ACHN (cell line): Measurements from ENCODE around the gene CRIP2.

Source experiments
- DNase-seq: peaks from one replicate; pipeline ENCODE4 v3.0.0-alpha.2; 2015
- in situ Hi-C: cut with HindIII; loops from 2 replicates; pipeline ENCODE4 v1.10.0; 2017; ENCODE audit warnings: low sequenced_read_pairs, low pct_ligation_motif_present, low pct_unique_long_range_greater_than_20kb

Gene CRIP2

DNA sequence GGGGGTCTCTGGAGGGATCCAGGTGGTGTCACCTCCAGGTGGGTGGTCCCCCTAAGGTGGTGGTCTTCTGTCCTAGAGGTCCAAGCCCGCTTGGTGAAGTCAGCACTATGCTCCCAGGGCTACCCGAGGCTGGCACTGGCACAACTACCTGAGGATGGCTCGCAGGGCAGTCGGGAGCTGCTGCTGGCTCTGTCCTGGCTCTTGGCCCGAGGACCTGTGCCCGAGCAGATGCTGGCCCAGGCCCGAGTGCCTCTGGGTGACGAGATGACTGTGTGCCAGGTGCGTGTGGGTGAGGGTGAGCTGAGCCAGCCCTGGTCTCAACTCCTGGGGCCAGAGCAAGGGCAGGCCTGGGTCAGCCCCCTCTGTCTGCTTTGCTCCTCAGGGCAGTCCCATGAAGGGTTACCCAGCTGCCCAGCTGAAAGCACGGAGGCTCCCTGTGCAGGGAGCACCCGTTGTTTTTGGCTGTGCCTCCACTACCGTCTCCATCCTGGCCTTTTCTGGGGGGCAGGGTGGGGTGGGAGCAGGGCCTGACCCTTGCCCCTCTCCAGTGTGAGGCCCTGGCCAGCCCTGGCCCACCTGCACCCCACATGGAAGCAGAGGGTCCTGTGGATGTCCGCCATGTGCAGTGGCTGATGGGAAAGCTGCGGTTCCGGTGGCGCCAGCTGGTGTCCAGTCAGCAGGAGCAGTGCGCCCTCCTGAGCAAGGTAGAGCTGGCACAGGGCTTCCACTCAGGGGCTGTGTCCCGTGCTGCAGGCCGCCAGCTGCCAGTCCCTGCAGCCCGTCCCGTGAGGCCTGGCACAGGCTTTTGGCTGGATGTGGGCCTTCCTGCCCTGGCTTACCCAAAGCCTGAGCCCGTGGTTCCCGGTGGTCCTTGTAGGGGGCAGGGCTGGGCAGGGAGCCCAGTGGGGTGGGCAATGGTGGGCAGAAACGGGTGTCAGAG, 17.7 kb downstream of the CRIP2 start:
- in situ Hi-C loops, result no loop called here
- no peak for DNase-seq

DNA sequence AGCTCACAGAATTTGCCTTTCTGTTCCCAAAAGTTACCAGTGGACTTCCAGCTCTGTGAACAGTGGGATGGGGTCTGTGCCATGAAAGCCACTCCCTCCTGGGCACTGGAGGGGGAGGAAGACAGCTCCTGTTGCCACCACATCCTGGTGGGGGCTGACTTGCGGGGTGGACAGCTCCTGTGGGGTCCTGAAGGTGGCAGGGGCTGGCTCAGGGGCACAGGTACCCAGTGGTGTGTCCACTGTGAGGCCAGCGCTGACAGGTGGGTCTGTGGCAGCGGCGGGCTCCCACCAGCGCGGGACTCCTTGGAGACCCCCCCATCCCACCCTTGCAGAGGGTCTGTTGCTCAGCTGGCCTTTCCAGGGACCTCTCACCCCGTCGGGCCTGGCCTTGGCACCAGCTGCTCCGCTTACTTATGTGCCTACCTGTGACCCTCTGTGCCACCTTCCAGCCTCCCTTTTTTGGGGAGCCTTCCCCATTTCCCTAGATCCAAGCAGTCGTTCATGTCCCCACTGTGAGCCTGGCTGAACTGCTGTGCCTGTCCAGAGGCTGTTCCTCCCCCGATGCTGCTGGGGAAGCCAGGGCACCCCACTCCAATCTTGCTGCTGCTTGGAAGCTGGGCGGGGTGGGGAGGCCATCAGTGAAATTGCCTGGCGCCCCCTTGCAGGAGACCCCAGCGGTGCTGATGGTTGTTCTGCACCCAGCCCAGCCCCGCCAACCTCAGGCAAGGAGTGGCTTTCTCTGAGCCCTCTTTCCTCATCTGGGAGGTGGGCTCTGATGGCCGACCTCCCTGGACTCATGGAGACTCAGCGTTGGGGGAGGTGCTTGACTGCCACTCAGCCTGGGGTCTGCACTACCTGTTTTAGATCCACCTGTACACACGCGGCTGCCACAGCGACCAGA, 18.6 kb downstream of the CRIP2 start:
- DNase-seq, result no peak
- in situ Hi-C loops, result no loop called here

DNA sequence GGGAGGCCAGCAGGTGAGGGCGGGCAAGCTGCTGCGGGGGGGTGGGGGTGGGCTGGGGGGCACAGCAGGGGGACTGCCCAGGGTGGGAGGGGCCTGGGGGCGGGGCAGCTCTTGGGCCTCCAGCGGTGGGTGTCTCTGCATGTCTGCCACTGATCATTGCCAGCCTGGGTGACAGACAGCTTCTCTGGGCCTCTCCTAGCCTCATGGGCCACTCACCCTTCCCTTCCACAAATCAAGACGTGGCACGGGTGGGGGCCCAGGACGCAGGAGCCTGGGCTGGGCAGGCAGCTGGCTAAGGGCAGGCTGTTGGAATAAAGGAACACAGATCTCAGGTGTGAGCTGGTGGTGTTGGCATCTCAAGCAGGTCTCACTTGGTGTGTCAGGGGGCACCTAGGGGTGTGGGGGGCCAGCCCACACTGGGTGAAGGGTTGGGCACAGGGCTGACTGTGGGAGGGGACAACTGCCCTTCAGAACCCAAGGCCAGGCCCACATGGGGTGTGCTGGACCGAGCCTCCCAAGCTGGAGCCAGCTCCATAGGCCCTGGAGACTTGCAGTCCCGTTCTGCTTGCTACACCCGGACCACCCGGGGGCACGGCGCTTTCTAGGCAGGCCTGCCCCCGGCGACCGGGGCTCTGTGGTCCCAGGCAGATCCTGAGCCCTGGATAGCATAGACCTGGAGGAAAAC, 19.4 kb downstream of the CRIP2 start:
- DNase-seq, result no peak
- in situ Hi-C loops, result no loop called here

DNA sequence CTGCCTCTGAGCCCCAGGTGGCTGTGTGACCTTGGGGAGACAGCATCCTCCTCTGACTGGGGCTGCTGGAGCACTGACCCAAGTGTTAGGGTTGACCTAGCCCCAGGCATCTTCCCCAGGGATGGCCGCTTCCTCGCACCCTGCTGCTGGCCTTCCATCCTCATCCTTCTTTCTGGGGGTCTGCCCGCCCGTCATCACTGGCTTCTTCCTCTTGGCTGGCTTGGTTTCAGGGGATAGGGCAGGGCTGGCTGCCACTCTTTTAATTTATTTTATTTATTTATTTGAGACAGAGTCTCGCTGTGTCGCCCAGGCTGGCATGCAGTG, 19.9 kb downstream of the CRIP2 start:
- in situ Hi-C loops, result no loop called here
- no peak for DNase-seq

DNA sequence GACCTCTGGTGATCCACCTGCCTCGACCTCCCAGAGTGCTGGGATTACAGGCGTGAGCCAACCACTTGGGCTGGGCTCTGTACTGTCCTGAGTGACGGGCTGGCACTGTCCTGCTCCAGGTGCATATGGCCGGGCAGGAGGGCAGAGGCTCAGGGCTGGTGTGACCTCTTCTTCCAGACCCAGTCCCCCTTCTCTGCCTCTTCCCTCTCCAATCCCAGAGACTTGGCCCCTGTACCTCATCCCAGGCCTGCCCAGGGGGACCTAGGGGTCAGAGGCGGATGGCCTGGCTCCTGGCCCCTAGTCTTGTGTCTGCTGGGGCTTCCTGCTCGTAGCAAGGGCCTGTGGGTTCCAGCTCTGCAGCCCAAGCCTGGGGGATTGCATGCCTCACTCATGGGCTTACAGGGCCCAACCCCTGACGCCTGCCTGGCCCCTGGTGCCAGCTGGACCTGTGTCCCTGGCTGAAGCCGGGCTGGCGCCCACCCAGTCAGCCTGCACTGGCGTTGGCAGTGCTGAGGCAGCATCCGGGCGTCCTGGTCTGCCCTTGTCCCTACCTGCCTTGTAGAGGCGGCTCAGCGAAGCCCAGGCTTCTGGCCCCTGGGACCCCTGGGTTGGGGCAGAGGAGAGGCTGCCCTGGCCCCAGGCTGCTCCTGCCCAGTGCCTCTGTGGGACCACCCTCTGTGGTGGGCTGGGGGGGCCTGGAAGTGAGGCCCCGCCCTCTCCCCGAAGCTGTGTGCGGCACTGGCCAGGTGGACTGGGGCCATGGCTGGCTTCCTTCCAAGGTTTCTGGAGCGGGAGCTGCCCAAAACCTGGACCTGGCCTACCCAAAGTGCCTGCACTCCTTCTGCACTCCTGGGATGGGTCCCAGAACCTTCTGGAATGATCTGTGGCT, 20.7 kb downstream of the CRIP2 start:
- DNase-seq, result no peak
- in situ Hi-C loops, result no loop called here

DNA sequence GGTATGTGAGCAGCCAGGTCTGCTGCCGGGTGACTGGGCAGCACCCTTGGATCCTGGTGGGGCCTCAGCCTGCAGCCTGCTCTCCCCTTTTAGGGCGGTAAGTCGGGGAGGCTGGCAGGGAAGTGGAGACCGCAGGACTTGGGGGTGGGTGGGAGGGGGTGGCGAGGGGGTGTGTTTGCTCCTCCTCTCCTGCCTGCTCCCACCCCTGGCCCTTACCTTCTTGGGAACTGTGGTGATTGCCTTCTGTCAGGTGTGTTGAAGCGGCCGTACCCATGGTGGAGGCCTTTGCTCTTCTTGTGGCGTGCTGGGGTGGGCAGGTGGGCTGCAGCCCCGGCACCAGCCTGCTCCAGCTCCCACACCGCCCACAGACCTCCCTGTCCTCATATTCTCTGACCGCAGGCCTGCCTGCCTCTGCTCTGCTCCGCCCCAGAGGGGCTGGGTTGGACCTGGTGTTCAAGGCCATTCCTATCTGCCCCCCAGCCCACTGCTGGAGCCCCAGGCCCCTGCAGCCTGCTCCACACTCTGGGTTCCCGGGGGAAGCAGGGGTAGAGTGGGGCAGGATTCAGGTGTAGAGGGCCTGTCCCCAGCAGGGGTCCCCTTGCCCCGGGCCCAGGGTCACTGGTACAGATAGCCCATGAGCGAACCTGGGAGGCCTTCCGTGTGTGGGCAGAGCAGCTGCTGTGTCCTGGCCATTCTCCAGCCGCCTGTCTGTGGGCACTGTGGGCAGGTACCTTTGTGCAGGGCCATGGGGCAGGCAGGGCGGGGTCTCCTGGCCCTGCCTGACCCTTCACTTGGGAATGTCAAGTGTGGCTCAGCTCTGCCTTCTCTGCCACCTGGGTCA, 21.6 kb downstream of the CRIP2 start:
- no peak for DNase-seq
- in situ Hi-C loops, result no loop called here

DNA sequence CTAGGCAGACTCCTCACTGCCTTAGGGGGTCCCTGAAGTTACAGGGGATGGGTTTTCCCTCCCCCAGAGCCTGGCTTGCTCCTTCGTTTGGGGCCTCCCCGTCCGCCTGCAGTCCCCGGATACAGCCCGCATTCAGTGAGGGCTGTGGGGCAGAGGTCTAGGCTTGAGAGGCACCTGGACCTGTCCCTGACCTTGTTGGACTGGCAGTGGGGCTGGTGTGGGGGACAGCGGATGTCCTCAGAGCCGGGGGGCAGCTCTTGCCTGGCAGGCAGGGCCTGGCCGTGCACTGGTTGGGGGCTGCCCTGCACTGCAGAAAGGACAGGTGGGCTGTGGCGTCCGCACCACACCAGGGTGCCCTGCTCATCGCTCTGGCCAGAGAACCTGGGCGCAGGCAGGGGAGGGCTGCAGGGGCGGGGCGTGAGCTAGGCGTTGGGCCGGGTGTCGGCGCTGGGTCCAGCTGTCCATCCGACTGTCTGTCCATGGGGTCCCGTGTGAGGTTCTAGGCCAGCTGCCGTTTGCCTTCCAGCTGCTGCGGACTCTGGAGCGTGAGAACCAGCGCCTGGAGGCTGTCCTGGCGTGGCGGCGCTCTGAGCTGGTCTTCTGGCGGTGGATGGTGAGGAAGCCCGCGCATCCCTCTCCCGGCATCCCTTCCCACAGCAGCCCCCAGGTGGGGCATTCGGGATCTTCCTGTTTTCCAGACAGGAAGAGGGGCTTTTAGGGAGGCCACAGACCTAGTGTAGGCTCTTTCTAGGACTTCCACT, 22.4 kb downstream of the CRIP2 start:
- in situ Hi-C loops, result no loop called here

DNA sequence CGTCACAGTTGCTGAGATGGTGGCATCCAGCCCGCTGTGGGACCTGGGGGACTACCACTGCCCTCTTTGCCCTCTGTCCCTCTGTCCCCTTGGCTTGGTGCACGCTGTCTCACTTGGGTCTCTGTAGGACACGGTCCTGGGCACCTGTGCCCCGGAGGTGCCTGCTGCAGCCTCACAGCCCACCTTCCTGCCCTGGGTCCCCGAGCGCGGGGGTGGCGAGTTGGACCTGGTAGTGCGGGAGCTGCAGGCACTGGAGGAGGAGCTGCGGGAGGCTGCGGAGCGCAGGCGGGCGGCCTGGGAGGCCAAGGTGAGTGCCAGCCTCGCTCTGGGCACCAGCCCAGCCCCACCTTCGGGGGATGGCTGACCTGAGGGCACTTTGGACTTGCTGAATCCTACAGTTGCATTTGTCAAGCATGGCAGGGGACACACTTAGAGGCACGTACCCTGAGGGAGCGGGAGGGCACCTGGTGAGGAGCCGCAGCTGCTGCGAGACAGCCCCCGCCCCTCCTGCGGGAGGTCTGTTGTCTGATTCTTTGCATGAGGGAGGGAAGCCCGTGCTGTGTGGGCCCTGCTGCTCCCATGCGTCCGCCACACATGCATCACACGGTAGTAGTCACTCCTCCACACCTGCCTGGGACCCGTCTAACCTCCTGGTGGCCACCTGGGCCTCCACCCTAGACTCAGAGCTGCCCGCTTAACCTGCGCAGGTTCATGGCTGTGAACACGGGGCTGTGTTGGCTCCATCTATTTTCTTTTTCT, 23.2 kb downstream of the CRIP2 start:
- in situ Hi-C loops, result no loop called here
- DNase-seq, result no peak

More for the DNA sequence above, 22.4 kb downstream of the CRIP2 start:
- no peak for DNase-seq

DNA sequence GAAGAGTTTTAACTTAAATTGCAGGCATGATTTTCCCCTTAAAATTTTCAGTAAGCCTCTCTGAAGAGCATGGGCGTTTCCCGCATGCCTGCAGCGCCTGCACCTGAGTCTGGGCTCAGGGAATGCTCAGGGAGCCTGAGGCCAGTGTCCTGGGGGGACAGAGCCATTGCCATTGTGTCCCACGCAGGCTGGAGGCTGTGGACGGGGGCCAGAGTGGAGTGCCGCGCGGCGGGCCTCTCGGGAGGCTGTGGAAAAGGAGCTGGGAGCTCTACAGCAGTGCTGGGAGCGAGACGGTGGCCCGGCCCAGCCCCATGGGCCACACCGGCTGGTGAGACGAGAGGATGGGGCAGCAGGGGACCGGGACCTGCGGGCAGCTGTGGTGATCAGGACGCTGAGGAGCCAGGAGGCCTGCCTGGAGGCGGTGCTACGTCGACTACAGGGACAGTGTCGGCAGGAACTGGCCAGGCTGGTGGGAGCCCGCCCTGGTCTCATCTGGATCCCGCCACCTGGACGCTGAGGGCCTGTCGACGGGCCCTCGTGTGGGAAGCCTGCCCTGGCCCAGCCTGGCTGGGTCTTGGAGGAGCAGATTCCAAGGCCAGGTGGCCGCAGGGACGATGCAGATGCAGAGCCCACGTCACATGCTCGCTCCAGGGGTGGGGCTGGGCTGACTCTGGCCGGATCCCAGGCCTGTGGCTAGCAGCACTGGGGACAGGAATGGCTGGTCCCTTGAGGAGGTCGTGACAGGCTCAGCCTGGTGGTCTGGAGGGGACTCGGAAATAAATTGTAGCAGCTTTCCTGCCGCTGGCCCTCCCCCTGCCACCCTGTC, 24.0 kb downstream of the CRIP2 start:
- in situ Hi-C loops, result no loop called here
- no peak for DNase-seq

DNA sequence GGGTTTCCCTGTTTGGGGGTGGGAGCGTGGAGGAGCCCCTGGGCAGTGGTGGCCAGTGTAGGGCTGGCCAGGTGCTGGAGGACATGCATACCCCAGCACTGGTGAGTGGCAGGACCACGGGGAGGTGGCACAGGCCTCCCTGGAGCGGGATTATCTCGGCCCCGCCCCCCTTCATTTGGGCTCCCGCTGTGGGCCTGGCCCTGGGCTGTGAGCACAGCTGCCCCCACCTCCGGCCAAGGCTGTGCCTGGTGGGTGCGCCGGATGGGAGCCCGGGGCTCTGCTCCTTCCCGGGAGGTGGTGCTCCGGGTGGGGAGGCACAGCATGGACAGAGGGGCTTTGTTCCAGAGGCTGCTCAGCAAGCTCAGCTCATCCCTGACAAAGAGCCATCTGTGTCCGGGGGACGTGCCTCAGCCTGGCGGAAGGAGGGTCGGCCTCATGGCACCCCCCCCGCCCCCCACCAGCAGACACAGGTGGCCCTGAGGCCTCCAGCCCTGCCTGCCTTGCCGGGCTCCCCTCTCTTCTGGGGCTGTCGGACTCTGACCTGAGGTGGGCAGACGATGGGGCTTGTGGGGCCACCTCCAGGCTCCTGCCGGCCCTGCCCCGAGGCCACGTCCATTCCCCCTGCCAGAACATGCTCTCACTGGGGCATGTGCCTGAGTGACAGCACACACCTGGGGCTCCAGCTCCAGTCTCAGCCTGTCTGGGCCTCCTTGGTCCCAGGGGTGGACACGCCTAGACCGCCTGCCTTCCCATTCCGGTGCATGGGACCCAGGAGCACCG, 24.8 kb downstream of the CRIP2 start:
- DNase-seq, result no peak
- in situ Hi-C loops, result no loop called here

DNA sequence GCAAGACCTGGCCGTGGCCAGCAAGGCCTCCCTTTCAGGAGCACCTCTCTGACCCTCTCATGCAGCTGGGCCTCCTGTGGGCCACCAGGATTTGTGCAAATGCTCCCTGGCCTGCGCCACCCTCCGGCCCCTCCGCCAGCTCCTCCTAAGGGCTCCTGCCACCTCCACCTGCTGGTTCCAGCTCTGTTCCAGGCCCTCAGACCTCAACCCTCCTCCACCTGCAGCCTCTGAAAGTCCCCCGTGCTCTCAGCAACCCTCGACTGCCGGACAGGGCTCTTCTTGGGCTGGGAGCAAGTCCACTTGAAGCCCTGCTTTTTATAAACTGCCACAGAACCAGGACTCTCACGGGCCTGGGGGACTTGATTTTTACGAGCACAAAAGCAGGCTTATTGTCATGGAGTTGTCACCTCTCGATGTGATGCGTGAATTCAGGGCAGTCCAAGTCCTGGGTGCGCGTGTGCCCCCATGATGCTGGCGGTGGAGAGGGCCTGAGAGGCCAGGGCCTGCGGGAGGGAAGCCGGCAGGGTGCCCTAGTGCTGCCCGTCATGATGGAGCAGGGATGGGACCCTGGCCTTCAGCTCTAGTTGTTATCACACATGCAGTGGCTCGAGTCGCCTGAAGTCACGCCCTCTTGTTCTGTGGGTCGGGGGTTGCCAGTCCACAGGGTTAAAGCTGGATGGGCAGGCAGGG, 25.6 kb downstream of the CRIP2 start:
- in situ Hi-C loops, result no loop called here
- DNase-seq, result no peak

DNA sequence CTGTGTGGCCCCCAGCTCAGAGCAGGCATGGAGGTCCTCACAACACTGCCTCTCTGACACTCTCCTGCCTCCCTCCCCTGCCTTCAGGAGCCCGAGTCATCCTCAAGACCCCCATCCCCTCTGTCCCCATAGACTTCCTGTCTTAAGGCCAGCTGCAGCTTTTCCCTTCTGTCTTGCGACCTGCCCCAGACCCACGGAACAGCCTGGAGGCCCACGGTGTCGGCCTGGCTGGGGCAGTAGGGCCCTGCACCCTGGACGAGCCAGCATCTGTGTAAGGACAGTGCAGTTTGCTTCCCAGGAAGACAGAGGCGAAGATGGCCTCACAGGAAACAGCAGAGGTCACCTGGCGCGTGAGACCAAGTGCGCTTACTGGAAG, 26.1 kb downstream of the CRIP2 start:
- no peak for DNase-seq
- in situ Hi-C loops, result no loop called here

DNA sequence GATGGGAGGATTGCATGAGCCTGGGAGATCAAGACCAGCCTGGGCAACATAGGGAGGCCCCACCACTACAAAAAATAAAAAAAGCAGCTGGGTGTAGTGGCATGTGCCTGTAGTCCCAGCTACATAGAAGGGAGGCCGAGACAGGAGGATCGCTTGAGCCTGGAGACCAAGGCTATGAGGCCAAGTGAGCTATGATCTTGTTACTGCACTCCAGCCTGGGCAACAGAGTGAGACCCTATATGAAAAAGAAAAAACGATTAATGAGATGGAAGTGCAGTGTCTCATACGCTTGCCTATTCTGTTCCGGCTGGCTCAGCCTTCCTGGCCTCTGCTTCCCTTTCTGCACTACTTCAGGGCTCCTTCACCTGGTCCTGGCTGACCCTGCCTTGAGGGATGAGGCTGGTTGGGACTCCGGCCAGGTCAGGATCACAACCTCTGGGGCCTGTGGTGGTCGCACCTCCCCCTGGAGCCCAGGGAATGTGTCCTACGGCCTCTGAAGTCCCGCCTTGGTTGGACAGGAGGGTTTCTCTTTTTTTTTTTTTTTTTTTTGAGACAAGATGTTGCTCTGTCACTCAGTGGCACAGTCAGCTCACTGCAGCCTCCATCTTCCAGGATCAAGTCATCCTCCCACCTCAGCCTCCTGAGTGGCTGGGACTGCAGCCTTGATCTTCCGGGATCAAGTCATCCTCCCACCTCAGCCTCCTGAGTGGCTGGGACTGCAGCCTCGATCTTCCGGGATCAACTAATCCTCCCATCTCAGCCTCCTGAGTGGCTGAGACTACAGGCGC, 27.1 kb downstream of the CRIP2 start:
- DNase-seq, result no peak
- in situ Hi-C loops, result no loop called here
